K562 (cell line): ENCODE measurements around the gene RNF126. TPM values are rescaled to one million over a fixed set of nuclear protein-coding genes. Genes with fewer than 3 reads are reported as not detected.

Experiments
- ASH1L ChIP-seq: fragments of 450-650 bp; IDR thresholded peaks from 2 replicates; pipeline ENCODE4 v1.6.1; 2018; ENCODE audit warnings: borderline replicate concordance, mild to moderate bottlenecking, low read depth; ENCODE audit not compliant: partially characterized antibody
- CCAR2 ChIP-seq: fragments of 200-400 bp; formaldehyde crosslinking; IDR thresholded peaks from 2 replicates; pipeline ENCODE4 v1.6.1; 2017; ENCODE audit warnings: mild to moderate bottlenecking, low read depth, low read length
- CREB1 ChIP-seq, 2 experiments: sonication (generic) in 1 of 2; formaldehyde crosslinking in 1 of 2; IDR thresholded peaks; 2 replicates each; pipeline versions ENCODE4 v1.6.1 to v1.8.0; 2012 to 2022; ENCODE audit warnings: inconsistent platforms in 1 of 2, mild to moderate bottlenecking in 1 of 2, missing genetic modification reagents in 1 of 2, moderate library complexity in 1 of 2
- EGR1 ChIP-seq: fragments of 450-650 bp; conservative IDR thresholded peaks from 2 replicates; pipeline ENCODE4 v1.6.1; 2017; ENCODE audit warnings: mild to moderate bottlenecking
- FOS ChIP-seq: IDR thresholded peaks from 3 replicates; pipeline ENCODE4 v1.6.1; 2011; ENCODE audit not compliant: insufficient read length; ENCODE audit errors: extremely low read depth
- HNRNPLL ChIP-seq: fragments of 200-400 bp; formaldehyde crosslinking; IDR thresholded peaks from 2 replicates; pipeline ENCODE4 v1.6.1; 2017; ENCODE audit warnings: low read length, low read depth, mild to moderate bottlenecking; ENCODE audit not compliant: poor library complexity, severe bottlenecking
- L3MBTL2 ChIP-seq: fragments of 450-650 bp; IDR thresholded peaks from 2 replicates; pipeline ENCODE4 v1.6.1; 2016; ENCODE audit warnings: mild to moderate bottlenecking, moderate library complexity
- MBD2 ChIP-seq: sonication (generic); IDR thresholded peaks from 2 replicates; pipeline ENCODE4 v1.6.1; 2016; ENCODE audit warnings: low read depth, borderline replicate concordance
- MEF2A ChIP-seq: IDR thresholded peaks from 2 replicates; pipeline ENCODE4 v1.6.1; 2011; ENCODE audit warnings: low read depth, mild to moderate bottlenecking, low read length, moderate library complexity; ENCODE audit not compliant: control insufficient read depth
- MYBL2 ChIP-seq, 2 experiments: fragments of 450-650 bp in 1 of 2; sonication (generic) in 1 of 2; formaldehyde crosslinking in 1 of 2; IDR thresholded peaks; 2 replicates each; pipeline versions ENCODE4 v1.6.1 to v1.8.1; 2017 to 2022; ENCODE audit warnings: borderline replicate concordance in 1 of 2, inconsistent platforms in 1 of 2, low read depth in 1 of 2, mild to moderate bottlenecking in 1 of 2, missing genetic modification reagents in 1 of 2, moderate library complexity in 1 of 2
- NFE2L1 ChIP-seq: fragments of 450-650 bp; IDR thresholded peaks from 2 replicates; pipeline ENCODE4 v1.6.1; 2016; ENCODE audit warnings: missing genetic modification characterization, low read depth, mild to moderate bottlenecking, missing compliant biosample characterization, moderate library complexity, borderline replicate concordance
- NR3C1 ChIP-seq: sonication (generic); formaldehyde crosslinking; IDR thresholded peaks from 2 replicates; pipeline ENCODE4 v1.8.1; 2022; ENCODE audit warnings: missing genetic modification reagents
- PCBP2 ChIP-seq: fragments of 200-400 bp; formaldehyde crosslinking; IDR thresholded peaks from 2 replicates; pipeline ENCODE4 v1.6.1; 2018; ENCODE audit warnings: low read length, low read depth, mild to moderate bottlenecking, moderate library complexity; ENCODE audit not compliant: poor library complexity, severe bottlenecking
- POLR2AphosphoS5 ChIP-seq: IDR thresholded peaks from 2 replicates; pipeline ENCODE4 v1.6.1; 2011; ENCODE audit warnings: mild to moderate bottlenecking, low read depth, low read length, moderate library complexity; ENCODE audit not compliant: control insufficient read depth, insufficient read depth
- POU5F1 ChIP-seq: fragments of 150-350 bp; IDR thresholded peaks from 2 replicates; pipeline ENCODE4 v1.6.1; 2014; ENCODE audit warnings: borderline replicate concordance, low read length, low read depth, mild to moderate bottlenecking; ENCODE audit not compliant: partially characterized antibody
- PPARD ChIP-seq: fragments of 250-450 bp; sonication (Bioruptor Pico); IDR thresholded peaks from 2 replicates; pipeline ENCODE4 v1.8.0; 2022; ENCODE audit warnings: inconsistent platforms, mild to moderate bottlenecking, moderate library complexity
- RB1 ChIP-seq: fragments of 450-650 bp; IDR thresholded peaks from 2 replicates; pipeline ENCODE4 v1.6.1; 2017; ENCODE audit warnings: low read depth, mild to moderate bottlenecking
- RBM17 ChIP-seq: fragments of 200-400 bp; formaldehyde crosslinking; IDR thresholded peaks from 2 replicates; pipeline ENCODE4 v1.6.1; 2017; ENCODE audit warnings: low read depth, mild to moderate bottlenecking, low read length, borderline replicate concordance
- SMARCA5 ChIP-seq: fragments of 450-650 bp; IDR thresholded peaks from 2 replicates; pipeline ENCODE4 v1.6.1; 2016
- SMARCB1 ChIP-seq: IDR thresholded peaks from 2 replicates; pipeline ENCODE4 v1.6.1; 2011; ENCODE audit warnings: improper control_type of control experiment, low read depth; ENCODE audit not compliant: insufficient read length
- TAF9B ChIP-seq: fragments of 450-650 bp; IDR thresholded peaks from 2 replicates; pipeline ENCODE4 v1.6.1; 2018; ENCODE audit warnings: mild to moderate bottlenecking; ENCODE audit not compliant: partially characterized antibody
- U2AF2 ChIP-seq: fragments of 200-400 bp; formaldehyde crosslinking; optimal IDR thresholded peaks from 2 replicates; pipeline ENCODE3; 2017; ENCODE audit warnings: low read depth, mild to moderate bottlenecking, low read length
- ZNF3 ChIP-seq: fragments of 250-450 bp; sonication (Bioruptor Pico); IDR thresholded peaks from 2 replicates; pipeline ENCODE4 v1.5.0; 2021; ENCODE audit warnings: mild to moderate bottlenecking, moderate library complexity
- ZNF354B ChIP-seq: fragments of 250-450 bp; sonication (Bioruptor Pico); IDR thresholded peaks from 2 replicates; pipeline ENCODE4 v1.4.0; 2020
- ZNF436 ChIP-seq: fragments of 250-450, 450-650 bp; sonication (Bioruptor Pico); formaldehyde crosslinking; IDR thresholded peaks from 2 replicates; pipeline ENCODE4 v1.7.0; 2020; ENCODE audit warnings: mild to moderate bottlenecking
- ZNF584 ChIP-seq: fragments of 200-800 bp; sonication (Bioruptor generic); IDR thresholded peaks from 2 replicates; pipeline ENCODE4 v1.6.1; 2016; ENCODE audit warnings: low read depth, mild to moderate bottlenecking, missing genetic modification characterization, missing compliant biosample characterization
- polyA plus RNA-seq, 8 experiments: library from polyadenylated mRNA; depleted of rRNA in 4 of 8; stranded (reverse) in 5 of 8; unstranded in 3 of 8; fragments of >200 nt; fragmentation: Nextera tagmentation in 2 of 8; fragmentation: Illumina TruSeq in 1 of 8; extraction: Ambion mirVana in 2 of 8; extraction: Trizol in 1 of 8; gene quantifications; 2 replicates each; pipeline versions ENCODE4 v1.2.1 to v1.2.3, GENCODE V29; 2011 to 2014; ENCODE audit warnings: inconsistent platforms in 1 of 8, missing spikeins in 1 of 8
- total RNA-seq, 7 experiments: library from RNA; depleted of rRNA in 6 of 7; stranded (reverse); fragments of >200 nt in 6 of 7; fragmentation: Illumina TruSeq in 2 of 7; extraction: Trizol in 2 of 7; gene quantifications; 2 replicates each; pipeline versions ENCODE4 v1.2.1 to v1.2.3, GENCODE V29; 2011 to 2021; ENCODE audit warnings: low replicate concordance in 1 of 7
- TF ChIP-seq, protein P1 (sequence below), 2 experiments: IDR thresholded peaks; 2 replicates each; pipeline ENCODE4 v1.6.1; 2012; ENCODE audit warnings: improper control_type of control experiment in 2 of 2, low read depth in 2 of 2, low read length in 2 of 2, borderline replicate concordance in 1 of 2

Gene RNF126
- total and polyA plus RNA-seq, 9 of the 15 experiments (the other 6 are each of a cell fraction or from before 2014, with no cell fraction given), result 0.27 to 101 (median 12.3) TPM

DNA sequence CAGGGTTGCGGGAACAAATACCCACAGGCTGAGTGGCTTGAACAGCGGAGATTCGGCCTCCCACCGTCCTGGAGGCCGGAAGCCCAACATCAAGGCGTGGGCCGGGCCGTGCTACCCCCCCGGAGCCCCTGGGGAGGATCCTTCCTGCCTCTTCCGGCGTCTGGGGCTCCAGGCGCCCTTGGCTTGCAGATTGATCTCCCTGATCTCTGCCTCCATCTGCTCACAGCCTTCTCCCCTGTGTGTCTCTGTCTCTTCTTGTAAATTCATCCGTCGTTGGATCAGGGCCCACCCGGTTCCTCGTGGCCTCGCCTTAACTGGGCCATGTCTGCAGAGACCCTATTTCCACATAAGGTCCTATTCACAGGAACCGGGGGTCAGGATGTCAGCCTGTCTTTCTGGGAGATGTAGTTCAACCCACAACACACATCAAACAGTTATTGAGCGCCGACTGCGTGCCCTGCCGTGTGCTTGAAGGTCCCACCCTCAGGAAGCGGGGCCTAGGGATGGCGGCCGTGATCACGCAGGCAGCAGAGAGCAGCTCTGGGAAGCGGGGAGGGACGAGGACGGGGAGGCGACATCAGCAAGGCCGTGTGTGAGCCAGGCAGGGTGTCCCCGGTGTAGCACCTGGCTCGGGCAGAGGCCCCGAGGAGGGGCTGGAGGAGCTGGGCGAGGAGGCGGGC is 52.1 kb downstream of the RNF126 start (continued):
- TF ChIP-seq MYBL2 (IDR thresholded peaks at IDR 0.05; ENCODE audit: low read depth), result no peak
- no peak for TF ChIP-seq MYBL2 (CRISPR knock-in tag; IDR thresholded peaks at IDR 0.05; ENCODE audit: borderline replicate concordance)
- TF ChIP-seq ZNF3 (CRISPR knock-in tag), result no peak
- TF ChIP-seq RB1, result 0 out of 2 replicates have a peak, but pooled peaks have one; percentile 15
- 0 out of 2 replicates have a peak, but pooled peaks have one; percentile 15 for TF ChIP-seq CREB1 (IDR thresholded peaks at IDR 0.05)
- no peak for TF ChIP-seq CREB1 (CRISPR knock-in tag; IDR thresholded peaks at IDR 0.05)
- no peak for TF ChIP-seq NR3C1
- TF ChIP-seq RBM17, result no peak
- TF ChIP-seq MEF2A, result no peak
- TF ChIP-seq ZNF584 (CRISPR knock-in tag), result no peak
- TF ChIP-seq U2AF2, result no peak
- no peak for TF ChIP-seq ZNF436
- TF ChIP-seq, protein P1, sequence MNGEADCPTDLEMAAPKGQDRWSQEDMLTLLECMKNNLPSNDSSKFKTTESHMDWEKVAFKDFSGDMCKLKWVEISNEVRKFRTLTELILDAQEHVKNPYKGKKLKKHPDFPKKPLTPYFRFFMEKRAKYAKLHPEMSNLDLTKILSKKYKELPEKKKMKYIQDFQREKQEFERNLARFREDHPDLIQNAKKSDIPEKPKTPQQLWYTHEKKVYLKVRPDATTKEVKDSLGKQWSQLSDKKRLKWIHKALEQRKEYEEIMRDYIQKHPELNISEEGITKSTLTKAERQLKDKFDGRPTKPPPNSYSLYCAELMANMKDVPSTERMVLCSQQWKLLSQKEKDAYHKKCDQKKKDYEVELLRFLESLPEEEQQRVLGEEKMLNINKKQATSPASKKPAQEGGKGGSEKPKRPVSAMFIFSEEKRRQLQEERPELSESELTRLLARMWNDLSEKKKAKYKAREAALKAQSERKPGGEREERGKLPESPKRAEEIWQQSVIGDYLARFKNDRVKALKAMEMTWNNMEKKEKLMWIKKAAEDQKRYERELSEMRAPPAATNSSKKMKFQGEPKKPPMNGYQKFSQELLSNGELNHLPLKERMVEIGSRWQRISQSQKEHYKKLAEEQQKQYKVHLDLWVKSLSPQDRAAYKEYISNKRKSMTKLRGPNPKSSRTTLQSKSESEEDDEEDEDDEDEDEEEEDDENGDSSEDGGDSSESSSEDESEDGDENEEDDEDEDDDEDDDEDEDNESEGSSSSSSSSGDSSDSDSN (IDR thresholded peaks at IDR 0.05; ENCODE audit: borderline replicate concordance in 1 of 2, low read depth in 2 of 2, low read length in 2 of 2), result 0 out of 4 replicates have a peak, but pooled peaks of 1 of the 2 experiments have one; percentile 58
- TF ChIP-seq L3MBTL2, result peak; percentile 72; the same call in 1 of the 2 replicates
- no peak for TF ChIP-seq POLR2AphosphoS5
- no peak for TF ChIP-seq FOS
- no peak for TF ChIP-seq POU5F1
- no peak for TF ChIP-seq ZNF354B (CRISPR knock-in tag)
- peak; percentile 89 for TF ChIP-seq EGR1
- TF ChIP-seq CCAR2, result no peak
- no peak for TF ChIP-seq NFE2L1
- peak; percentile 56 for TF ChIP-seq TAF9B
- no peak for TF ChIP-seq PPARD (CRISPR knock-in tag)
- no peak for TF ChIP-seq SMARCA5
- no peak for TF ChIP-seq SMARCB1
- TF ChIP-seq HNRNPLL, result peak; percentile 17
- no peak for TF ChIP-seq PCBP2
- TF ChIP-seq MBD2, result 0 out of 2 replicates have a peak, but pooled peaks have one; percentile 19
- no peak for TF ChIP-seq ASH1L
